GM12874 (cell line): ENCODE measurements around the gene DSP.

ENCODE experiments used
- CTCF ChIP-seq: IDR thresholded peaks from 2 replicates; pipeline ENCODE4 v1.5.1; 2011; ENCODE audit warnings: low read depth, mild to moderate bottlenecking, control low read depth, low read length, moderate library complexity; ENCODE audit not compliant: insufficient read depth

Gene DSP

DNA sequence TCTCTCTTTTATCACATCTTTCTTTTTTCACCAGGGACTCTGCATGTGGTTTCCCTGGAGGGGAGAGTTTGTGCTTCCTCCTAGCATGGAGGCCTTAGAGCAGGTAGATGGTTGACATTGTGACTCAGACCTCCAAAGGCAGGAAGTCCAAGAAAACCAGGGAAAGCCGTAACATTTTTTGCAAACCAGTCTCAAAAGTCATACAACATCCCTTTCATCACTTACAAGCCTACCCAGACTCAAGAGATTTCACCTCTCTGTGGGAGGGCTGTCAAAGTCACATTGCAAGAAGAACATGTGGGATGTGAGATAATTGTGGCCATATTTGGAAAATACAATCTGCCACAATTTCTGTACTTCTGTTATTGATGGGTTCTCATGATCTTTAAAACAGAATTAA is 94.7 kb downstream of the DSP start:
- TF ChIP-seq CTCF: no peak
